ENCODE measurements around the gene VAC14. TPM values are rescaled to one million over a fixed set of nuclear protein-coding genes. Genes with fewer than 3 reads are reported as not detected.

The VAC14 gene
- total RNA-seq, 2 donors from 2014 or later, result 23.1 to 29.6 TPM

DNA sequence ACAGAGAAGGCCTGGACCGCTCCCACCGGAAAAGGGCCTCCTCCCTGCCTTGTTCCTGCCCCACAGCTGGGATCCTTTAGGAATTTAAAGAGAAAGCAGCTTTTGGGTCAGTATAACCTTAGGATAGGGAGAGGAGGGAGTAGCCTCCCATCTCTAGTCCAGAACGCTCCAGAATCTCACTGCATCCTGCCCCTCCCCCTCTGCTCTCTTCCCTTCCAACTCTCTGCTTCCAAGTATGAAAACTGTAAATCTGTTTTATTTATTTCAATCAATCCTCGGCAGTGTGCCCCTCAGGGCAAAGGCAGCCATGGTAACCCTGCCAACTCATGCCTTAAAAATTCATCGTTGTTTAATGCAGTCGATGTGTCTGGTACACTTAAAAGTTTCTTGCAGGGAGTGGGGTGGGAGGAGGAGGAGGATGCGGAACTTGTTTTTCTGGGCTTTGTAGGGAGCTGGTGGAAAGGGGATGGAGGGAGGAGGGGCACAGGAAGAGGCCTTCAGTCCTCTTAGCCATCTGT, 94.0 kb downstream of the VAC14 start:
- Mint-ChIP-seq H3K27ac (no peak overlapping the region), H3K36me3 (ENCODE audit: insufficient read depth in 2 of 2) (peaks cover 0 to 2% of the 10 kb centered on the region in 2 donors), H3K9me3 (no peaks in the 10 kb centered on the region), H3K4me1 (ENCODE audit: low read depth) (no peaks in the 10 kb centered on the region), H3K4me3 (no peak overlapping the region), H3K27me3 (ENCODE audit: low read depth) (no peaks in the 10 kb centered on the region)
- DNase-seq, result no peak
- no peak for ATAC-seq (replicated peaks in 1 of 2)

DNA sequence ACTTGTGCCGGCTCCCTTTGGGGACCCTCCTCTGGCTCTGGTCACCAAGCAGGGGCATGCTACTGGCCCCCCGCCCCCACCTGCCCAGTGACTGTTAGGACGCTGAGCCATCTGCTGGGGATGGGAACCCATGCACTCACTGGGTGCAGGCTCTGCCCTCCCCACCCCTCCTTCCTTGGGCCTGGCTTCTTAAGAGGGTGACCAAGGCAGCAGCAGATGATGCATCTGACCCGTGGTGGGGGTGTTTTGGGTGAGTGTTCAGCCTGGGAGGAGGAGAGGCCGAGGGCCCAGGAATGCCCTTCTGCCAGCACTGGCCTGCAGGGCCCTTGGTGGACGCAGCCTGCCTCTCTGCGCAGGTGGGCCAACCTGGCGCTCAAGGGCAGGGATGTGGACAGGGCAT, 95.9 kb downstream of the VAC14 start:
- H3K4me3 Mint-ChIP-seq, result no peak overlapping the region
- no peak for DNase-seq
- no peak overlapping the region for H3K27ac Mint-ChIP-seq
- H3K4me1 Mint-ChIP-seq (ENCODE audit: low read depth), result no peaks in the 10 kb centered on the region
- ATAC-seq (replicated peaks in 1 of 2), result no peak
- no peaks in the 10 kb centered on the region for H3K27me3 Mint-ChIP-seq (ENCODE audit: low read depth)
- H3K9me3 Mint-ChIP-seq, result no peaks in the 10 kb centered on the region
- H3K36me3 Mint-ChIP-seq (ENCODE audit: insufficient read depth in 2 of 2), result no peaks in the 10 kb centered on the region

DNA sequence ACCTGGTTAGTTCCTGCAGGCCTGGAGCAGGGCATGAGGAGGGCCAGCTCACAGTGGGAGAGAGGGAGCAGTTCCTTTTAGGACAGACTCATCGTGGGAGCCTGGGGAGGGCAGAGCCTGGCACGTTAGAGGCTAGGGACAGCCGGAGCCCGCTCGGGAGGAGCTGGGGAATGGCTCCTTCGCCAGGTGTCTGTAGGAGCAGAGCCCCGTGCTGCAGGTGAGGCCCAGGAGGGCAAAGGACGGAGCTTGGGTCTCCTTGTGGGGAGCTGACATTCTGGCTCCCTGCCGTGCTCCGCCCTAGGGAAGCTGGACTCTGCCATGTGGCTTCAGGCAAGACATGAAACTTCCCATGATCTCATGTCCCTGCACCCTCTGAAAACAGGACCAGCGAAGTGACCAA, 96.4 kb downstream of the VAC14 start:
- no peak for ATAC-seq (replicated peaks in 1 of 2)
- DNase-seq, result no peak
- no peaks in the 10 kb centered on the region for H3K9me3 Mint-ChIP-seq
- no peaks in the 10 kb centered on the region for H3K4me1 Mint-ChIP-seq (ENCODE audit: low read depth)
- H3K36me3 Mint-ChIP-seq (ENCODE audit: insufficient read depth in 2 of 2), result no peaks in the 10 kb centered on the region
- no peak overlapping the region for H3K27ac Mint-ChIP-seq
- no peak overlapping the region for H3K4me3 Mint-ChIP-seq
- H3K27me3 Mint-ChIP-seq (ENCODE audit: low read depth), result no peaks in the 10 kb centered on the region

DNA sequence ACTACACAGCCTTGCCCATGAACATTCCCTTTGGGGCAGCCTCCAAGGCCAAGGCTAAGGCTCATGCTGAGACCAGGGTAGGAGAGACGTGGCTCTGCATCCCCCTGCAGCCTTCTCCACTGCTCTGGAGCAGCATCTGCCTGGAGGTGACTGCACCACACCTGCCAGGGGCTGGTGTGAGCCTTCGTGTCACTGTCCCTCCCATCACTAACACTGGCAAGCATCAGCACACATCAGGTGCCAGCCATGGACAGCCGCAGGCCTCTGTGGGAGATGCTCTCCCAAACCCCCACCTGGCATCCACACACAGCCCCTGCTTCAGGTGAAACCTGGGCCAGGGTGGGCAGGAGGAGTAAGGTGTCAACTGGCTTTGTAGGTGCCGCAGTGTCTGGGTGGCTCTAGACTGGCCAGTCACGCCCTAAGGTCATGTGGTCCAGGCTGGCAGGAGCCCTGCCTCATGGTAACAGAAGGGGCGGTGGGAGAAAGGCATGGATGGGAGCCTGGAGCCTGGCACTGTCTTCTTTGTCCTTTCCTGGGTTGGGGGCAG, 97.0 kb downstream of the VAC14 start:
- H3K36me3 Mint-ChIP-seq (ENCODE audit: insufficient read depth in 2 of 2), result no peaks in the 10 kb centered on the region
- no peak overlapping the region for H3K4me3 Mint-ChIP-seq
- no peaks in the 10 kb centered on the region for H3K9me3 Mint-ChIP-seq
- no peaks in the 10 kb centered on the region for H3K27me3 Mint-ChIP-seq (ENCODE audit: low read depth)
- H3K27ac Mint-ChIP-seq, result no peak overlapping the region
- ATAC-seq (replicated peaks in 1 of 2) (no peak), DNase-seq (no peak)
- peaks cover 4% of the 10 kb centered on the region for H3K4me1 Mint-ChIP-seq (ENCODE audit: low read depth)

DNA sequence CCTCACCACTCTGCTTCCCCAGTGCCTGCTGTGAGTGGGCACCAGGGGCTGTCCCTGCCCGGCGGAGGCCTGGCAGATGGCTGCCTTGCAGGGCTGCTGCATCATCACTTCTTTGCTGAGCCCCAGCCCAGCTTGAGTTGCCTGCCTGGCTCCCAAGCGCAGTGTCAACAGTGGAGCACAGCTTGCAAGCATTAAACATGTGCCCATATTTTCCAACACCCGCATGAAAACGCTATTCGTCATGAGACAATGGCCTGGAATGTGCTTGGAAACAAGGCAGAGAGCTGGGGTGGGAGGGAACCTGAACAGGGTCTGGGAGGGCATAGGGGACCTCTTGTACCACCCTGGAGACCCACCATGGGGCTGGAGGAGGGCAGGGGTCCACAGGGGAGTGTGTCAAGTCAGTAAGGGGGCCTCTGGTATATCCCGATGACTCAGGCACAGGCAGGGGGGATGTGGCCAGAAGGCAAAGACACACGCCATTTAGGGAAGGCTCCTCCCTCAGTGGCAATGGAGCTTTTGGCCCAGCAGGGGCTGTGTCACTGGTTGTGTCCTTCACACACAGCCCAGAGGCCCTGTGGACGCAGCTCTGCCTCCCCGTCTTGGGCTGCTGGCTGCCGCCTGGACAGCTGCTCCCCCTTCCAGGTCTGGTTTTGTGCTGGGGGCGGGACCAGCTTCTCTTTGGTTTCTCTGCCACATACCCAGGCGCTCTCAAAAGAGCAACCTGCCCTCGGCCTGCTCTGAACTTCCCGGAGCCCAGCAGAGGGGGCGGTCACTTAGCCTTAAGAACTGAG, 97.7 kb downstream of the VAC14 start:
- H3K27ac Mint-ChIP-seq, result no peak overlapping the region

DNA sequence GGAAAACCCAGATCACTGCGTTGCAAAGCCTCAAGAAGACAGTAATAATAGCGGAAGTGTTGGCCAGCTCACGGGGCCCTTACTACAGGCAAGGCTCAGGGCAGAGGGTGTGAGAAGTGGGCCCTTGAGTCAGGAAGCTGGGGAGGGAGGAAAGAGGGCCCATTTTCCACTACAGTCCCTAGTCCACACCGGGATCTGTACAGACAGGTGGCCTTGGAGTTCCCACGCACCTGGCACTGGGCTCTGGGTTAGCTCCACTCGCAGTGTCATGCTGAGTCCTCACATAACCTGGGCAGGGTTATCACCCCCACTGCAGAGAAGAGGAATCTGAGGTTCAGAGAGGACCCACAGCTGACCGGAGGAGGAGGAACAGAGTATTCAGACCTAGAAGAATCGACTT, 98.3 kb downstream of the VAC14 start:
- DNase-seq (no peak), ATAC-seq (replicated peaks in 1 of 2) (no peak)
- H3K4me1 Mint-ChIP-seq (ENCODE audit: low read depth), result peaks cover 4% of the 10 kb centered on the region
- no peak overlapping the region for H3K27ac Mint-ChIP-seq
- H3K9me3 Mint-ChIP-seq, result no peaks in the 10 kb centered on the region
- no peaks in the 10 kb centered on the region for H3K36me3 Mint-ChIP-seq (ENCODE audit: insufficient read depth in 2 of 2)
- H3K27me3 Mint-ChIP-seq (ENCODE audit: low read depth), result no peaks in the 10 kb centered on the region
- no peak overlapping the region for H3K4me3 Mint-ChIP-seq

More for the DNA sequence above, 97.7 kb downstream of the VAC14 start:
- H3K4me1 Mint-ChIP-seq (ENCODE audit: low read depth), result peaks cover 4% of the 10 kb centered on the region
- H3K4me3 Mint-ChIP-seq, result no peak overlapping the region
- no peaks in the 10 kb centered on the region for H3K36me3 Mint-ChIP-seq (ENCODE audit: insufficient read depth in 2 of 2)
- ATAC-seq (replicated peaks in 1 of 2) (no peak), DNase-seq (no peak)
- no peaks in the 10 kb centered on the region for H3K9me3 Mint-ChIP-seq
- no peaks in the 10 kb centered on the region for H3K27me3 Mint-ChIP-seq (ENCODE audit: low read depth)

DNA sequence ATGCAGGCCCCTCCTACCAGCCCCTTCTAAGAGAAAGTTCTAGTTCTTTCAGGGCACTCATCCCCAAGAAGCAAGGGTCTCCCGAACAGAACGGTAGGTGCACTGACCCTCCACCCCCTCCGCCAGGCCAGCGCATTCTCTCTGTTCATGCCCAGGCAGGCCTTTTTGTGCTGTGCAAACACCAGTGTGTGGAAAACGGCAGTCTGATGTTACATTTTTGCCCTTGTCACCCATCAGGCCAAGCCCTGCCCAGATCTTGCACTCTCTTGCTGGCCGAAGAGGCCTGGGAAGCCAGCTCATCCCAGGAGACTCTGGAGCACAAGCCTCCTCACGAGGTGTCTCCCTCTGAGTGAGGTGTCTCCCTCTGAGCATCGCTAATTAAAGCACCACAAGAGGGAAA, 99.0 kb downstream of the VAC14 start:
- Mint-ChIP-seq H3K27ac (no peak overlapping the region), H3K27me3 (ENCODE audit: low read depth) (no peaks in the 10 kb centered on the region), H3K9me3 (no peaks in the 10 kb centered on the region), H3K4me1 (ENCODE audit: low read depth) (peaks cover 5% of the 10 kb centered on the region), H3K4me3 (no peak overlapping the region), H3K36me3 (ENCODE audit: insufficient read depth in 2 of 2) (no peaks in the 10 kb centered on the region)
- DNase-seq, result no peak
- no peak for ATAC-seq (replicated peaks in 1 of 2)

DNA sequence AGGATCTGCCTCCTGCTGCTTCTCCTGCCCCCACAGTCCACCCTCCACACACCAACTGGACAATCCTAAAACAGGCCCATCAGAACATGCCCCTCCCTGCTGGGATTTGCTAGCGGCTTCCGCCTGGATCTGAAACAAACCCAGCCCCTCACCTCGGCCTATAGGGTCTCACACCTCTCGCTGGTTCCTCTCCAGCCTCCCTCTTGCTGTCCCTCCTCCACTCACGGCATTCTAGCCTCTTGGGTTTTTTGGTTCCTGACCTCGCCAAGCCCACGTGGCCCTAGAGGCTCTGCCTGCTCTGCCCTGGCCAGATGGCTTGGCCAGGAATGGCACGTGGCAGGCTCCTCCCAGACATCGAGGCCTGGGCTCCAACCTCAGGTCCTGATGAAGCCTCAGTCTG, 99.4 kb downstream of the VAC14 start:
- ATAC-seq (replicated peaks in 1 of 2), result no peak
- Mint-ChIP-seq H3K4me1 (ENCODE audit: low read depth) (peaks cover 9% of the 10 kb centered on the region), H3K36me3 (ENCODE audit: insufficient read depth in 2 of 2) (no peaks in the 10 kb centered on the region), H3K27ac (no peak overlapping the region), H3K9me3 (no peaks in the 10 kb centered on the region), H3K27me3 (ENCODE audit: low read depth) (no peaks in the 10 kb centered on the region), H3K4me3 (no peak overlapping the region)
- DNase-seq, result no peak

DNA sequence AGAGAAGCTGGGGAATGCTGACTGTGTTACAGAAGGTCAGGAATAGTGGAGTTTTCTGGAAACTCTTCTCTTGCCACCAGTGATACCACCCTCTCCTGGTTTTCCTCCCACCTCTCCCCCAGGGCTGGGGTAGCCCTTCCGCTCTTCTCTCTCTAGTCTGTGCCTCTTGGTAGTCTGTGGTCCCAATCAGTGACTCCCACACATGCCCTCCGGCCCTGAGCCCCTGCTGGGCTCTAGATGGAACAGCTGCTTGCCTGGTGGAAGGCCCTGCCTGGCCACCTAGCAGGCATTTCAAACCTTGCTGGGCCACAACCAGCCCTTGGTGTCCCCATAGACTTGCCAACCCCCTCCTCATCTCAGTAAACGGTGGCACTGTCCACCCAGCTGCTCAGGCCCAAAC, 99.9 kb downstream of the VAC14 start:
- no peak overlapping the region for H3K4me3 Mint-ChIP-seq
- no peaks in the 10 kb centered on the region for H3K9me3 Mint-ChIP-seq
- H3K27ac Mint-ChIP-seq, result no peak overlapping the region
- H3K36me3 Mint-ChIP-seq (ENCODE audit: insufficient read depth in 2 of 2), result no peaks in the 10 kb centered on the region
- no peaks in the 10 kb centered on the region for H3K27me3 Mint-ChIP-seq (ENCODE audit: low read depth)
- peaks cover 15% of the 10 kb centered on the region for H3K4me1 Mint-ChIP-seq (ENCODE audit: low read depth)
- DNase-seq (no peak), ATAC-seq (replicated peaks in 1 of 2) (no peak)

DNA sequence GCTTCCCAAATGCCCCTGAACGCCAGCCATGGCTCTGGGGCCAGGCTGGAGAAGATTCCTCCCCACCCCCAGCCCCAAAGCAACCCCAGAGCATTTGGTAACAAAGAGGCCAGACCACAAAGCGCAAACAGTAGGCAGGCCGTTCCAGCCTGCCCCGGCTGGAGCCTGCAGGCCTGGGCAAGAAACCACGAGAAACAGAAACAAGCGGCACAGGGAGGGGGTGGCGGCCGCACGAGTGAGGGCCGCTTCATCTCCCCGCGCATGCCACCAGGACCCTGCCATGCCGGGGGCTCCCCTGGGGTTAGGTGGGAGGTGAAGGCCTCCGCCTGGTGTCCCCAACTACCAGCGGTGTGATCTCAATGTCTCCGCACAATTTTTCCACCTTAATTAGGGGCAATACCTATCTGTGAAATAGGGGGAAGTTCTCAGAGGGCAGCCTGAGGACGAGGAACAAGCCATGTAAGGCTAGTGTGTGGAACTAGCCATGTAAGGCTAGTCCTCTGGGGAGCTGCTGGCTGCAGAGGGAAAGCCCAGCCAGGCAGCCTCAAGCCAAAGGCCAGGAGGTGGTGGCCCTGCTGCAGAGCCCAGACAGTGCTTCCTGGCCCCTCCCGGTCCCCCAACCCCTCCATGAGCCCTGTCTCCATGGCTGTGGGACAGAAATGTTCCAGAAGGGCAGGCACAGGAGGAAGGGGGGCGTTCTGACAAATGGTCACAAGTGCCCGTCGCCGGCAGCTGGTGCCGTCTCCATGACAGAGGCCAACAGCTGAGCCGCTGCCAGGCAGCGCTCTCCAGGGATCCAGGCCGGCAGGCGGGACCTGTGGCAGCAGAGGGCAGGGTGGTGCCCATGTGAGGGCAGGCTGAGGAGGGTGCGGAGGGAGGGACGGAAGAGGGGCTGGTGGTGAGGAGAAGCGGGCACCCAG, 100.6 kb downstream of the VAC14 start:
- ATAC-seq (replicated peaks in 1 of 2) (no peak), DNase-seq (no peak)
- no peaks in the 10 kb centered on the region for H3K27me3 Mint-ChIP-seq (ENCODE audit: low read depth)
- no peaks in the 10 kb centered on the region for H3K9me3 Mint-ChIP-seq
- no peaks in the 10 kb centered on the region for H3K36me3 Mint-ChIP-seq (ENCODE audit: insufficient read depth in 2 of 2)
- H3K27ac Mint-ChIP-seq, result no peak overlapping the region
- peaks cover 22% of the 10 kb centered on the region for H3K4me1 Mint-ChIP-seq (ENCODE audit: low read depth)
- H3K4me3 Mint-ChIP-seq, result no peak overlapping the region

DNA sequence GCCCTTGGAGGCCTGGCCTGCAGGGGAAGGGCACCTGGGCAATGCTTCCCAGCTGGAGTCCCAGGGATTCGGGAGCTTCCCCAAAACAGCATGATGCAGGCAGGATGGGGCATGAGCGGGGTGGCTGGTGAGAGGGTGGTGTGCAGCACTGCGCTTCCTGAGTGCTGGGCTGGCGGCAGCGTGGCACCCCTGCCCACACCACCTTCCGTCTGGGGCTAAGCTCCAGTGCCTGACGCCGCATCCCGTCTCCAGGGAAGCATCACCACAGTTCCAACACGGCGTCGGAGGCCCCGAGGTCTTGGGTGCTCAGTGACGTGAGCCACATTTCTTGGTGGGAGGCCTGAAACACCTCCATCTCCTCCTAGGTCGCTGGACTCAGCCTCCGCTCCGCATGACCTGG, 101.3 kb downstream of the VAC14 start:
- DNase-seq, result no peak
- no peaks in the 10 kb centered on the region for H3K36me3 Mint-ChIP-seq (ENCODE audit: insufficient read depth in 2 of 2)
- H3K4me1 Mint-ChIP-seq (ENCODE audit: low read depth), result peaks cover 22% of the 10 kb centered on the region
- H3K27ac Mint-ChIP-seq, result no peak overlapping the region
- H3K27me3 Mint-ChIP-seq (ENCODE audit: low read depth), result no peaks in the 10 kb centered on the region
- no peak for ATAC-seq (replicated peaks in 1 of 2)
- H3K9me3 Mint-ChIP-seq, result no peaks in the 10 kb centered on the region
- H3K4me3 Mint-ChIP-seq, result no peak overlapping the region

DNA sequence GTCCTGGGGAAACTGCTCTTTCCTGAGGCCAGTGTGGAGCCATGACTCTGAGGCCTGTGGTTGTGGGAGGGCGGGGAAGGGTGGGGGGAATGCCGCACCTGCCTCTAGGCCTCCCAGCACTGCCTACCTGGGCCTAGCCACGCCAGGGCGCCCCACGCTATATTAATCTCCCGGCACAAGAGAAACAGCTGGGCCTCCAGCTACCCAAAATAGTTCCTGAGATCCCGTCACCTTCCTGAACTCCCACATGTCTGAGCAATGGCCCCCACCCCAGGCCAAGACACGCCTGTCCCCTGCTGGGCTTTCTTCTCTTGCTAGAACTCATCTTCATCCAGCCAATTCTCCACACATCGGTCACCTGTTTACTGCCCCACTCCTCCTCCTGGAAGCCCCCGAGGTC, 102.1 kb downstream of the VAC14 start:
- DNase-seq, result no peak
- Mint-ChIP-seq H3K27ac (no peak overlapping the region), H3K9me3 (no peaks in the 10 kb centered on the region), H3K4me1 (ENCODE audit: low read depth) (peaks cover 22% of the 10 kb centered on the region), H3K36me3 (ENCODE audit: insufficient read depth in 2 of 2) (no peaks in the 10 kb centered on the region), H3K27me3 (ENCODE audit: low read depth) (no peaks in the 10 kb centered on the region), H3K4me3 (no peak overlapping the region)
- ATAC-seq (replicated peaks in 1 of 2), result no peak

DNA sequence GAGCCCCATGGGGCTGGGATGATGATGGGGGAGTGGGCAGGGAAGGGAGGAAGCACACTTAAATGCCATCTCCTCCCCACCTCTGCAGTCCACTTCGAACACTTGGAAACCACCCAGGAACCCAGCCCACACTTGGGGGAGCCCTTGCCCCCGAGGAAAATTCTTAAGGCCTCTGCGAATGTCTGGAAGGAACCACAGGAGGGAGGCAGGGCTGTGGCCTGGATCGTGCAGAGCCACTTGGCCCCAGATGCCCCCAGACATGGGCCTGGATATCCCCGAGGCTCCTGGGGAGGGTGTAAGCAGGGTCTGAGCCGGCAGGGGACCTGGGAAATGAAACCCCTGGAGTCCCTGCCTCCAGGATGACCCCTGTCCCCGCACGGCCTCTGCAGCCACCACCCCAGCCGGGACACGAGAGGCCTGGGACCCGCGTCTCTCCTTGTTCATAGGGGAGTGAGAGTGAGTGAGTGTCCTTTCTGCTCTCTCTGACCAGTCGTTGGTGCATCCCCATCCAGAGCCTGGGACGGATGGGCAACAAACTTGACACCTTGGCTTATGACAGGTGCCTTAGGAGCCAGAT, 103.3 kb downstream of the VAC14 start:
- H3K36me3 Mint-ChIP-seq (ENCODE audit: insufficient read depth in 2 of 2), result no peaks in the 10 kb centered on the region

More for the DNA sequence above, 103.3 kb downstream of the VAC14 start:
- H3K9me3 Mint-ChIP-seq, result no peaks in the 10 kb centered on the region
- H3K27me3 Mint-ChIP-seq (ENCODE audit: low read depth), result no peaks in the 10 kb centered on the region
- H3K4me1 Mint-ChIP-seq (ENCODE audit: low read depth), result peaks cover 22% of the 10 kb centered on the region
- H3K4me3 Mint-ChIP-seq, result no peak overlapping the region
- DNase-seq (no peak), ATAC-seq (replicated peaks in 1 of 2) (no peak)
- no peak overlapping the region for H3K27ac Mint-ChIP-seq

All from activated T-cell treated with anti-CD3 and anti-CD28 coated beads, Interleukin-2, amount 50 U/mL, for 72 hours (primary cell).